ENCODE results near the gene VAV1.
"Not testable (repeated sequence)": the region's sequence is repeated elsewhere in the genome, so short reads cannot be mapped to it uniquely, and the experiment has no call there.

The VAV1 gene

GRCh38 chr19:6790194-6791128, 18.0 kb downstream of the VAV1 start:
- DNase-seq, result no peak

DNA sequence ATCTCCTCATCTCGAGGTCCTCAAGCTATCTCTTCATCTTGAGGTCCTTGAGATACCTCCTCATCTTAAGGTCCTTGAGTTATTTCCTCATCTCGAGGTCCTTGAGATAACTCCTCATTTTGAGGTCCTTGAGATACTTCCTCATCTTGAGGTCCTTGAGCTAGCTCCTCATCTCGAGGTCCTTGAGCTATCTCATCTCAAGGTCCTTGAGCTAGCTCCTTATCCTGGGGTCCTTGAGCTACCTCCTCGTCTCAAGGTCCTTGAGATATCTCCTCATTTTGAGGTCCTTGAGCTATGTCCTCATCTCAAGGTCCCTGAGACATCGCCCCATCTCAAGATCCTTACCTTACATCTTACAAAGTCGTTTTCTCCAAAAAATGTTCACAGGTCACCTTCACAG, 18.7 kb downstream of the VAV1 start:
- no peak for DNase-seq

- no peak for DNase-seq
These were observed 20.9 kb downstream of the VAV1 start for GRCh38 chr19:6793411-6793810.

GRCh38 chr19:6793973-6794372, 21.5 kb downstream of the VAV1 start:
- DNase-seq, result no peak

DNA sequence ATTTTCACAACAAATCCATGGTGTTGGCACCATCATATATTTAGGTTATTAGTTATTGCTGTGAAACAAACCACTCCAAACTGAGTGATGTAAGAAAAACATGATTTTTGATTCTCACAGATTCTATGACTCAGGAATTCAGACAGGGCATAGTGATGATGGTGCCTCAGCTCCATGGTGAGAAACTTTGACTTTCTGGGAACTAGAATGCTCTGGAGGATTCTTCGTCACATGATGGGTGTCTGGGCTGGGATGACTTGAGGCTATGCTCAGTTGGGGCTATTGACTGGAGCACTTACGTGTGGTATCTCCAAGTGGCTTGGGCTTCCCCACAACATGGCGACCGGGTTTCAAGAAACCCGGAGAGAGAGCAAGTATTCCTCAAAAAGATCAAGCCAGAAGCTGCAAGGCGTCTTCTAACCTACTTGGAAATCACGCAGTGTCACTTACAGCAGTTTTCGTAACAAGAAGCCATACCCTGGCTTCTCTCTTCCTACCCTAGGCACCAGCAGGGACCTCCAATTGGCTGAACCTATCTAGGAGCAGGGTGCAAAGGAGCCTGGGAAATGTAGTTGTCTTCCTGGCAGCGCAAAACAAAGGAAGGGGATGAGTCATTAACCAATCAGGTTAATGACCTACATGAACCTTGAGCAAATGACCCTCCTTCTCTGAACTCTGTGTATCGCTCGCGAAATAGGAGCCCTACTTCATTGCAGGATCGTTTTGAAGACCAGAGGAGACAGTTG, 22.4 kb downstream of the VAV1 start:
- no peak for DNase-seq

DNA sequence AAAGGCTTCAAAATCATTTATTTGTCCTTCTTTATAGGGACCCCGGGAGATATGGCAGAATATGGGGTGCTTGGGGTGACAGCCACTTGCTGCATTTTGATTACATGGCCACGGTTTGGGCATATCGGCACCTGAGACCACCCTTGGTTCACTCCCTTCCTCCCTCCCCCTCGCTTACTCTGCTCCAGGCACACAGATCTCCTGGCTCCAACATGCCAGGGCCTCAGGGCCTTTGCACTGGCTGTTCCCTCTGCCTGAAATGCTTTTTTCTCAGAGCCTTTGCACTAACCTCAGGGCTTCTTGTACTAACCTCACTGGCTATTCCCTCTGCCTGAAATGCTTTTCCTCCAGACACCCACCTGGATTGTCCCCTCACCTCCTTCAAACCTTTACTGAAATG, 23.8 kb downstream of the VAV1 start:
- no peak for DNase-seq

- DNase-seq, result no peak
These were observed 25.1 kb downstream of the VAV1 start for GRCh38 chr19:6797646-6798045.

GRCh38 chr19:6800160-6800790, 27.8 kb downstream of the VAV1 start:
- DNase-seq, result not testable (repeated sequence)

DNA sequence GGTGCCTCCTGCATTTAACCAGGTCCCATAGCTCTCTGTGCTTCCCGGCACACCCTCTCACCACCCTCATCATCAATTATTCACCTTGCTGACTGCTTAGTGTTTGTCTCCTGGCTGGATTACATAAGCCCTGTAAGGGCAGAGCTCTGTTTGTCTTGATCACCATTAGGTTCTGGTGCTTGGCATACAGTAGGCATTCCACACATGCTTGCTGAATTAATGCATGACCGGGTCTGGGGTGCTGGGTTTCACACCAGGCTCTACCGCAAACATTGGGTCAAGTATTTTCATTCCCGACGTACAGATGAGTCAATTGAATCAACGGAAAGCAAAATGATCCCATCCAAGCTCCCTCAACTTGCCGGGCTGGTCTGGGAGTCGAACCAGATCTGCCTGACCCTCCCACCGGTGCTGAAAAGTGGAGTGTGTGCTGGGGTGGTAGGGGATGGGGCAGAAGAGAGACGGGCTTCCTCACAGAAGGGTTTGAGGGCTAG, 28.5 kb downstream of the VAV1 start:
- no peak for DNase-seq

- peak; percentile 33 for DNase-seq
These were observed 29.1 kb downstream of the VAV1 start for GRCh38 chr19:6801485-6802086.

GRCh38 chr19:6802336-6803035, 30.0 kb downstream of the VAV1 start:
- DNase-seq, result no peak

DNA sequence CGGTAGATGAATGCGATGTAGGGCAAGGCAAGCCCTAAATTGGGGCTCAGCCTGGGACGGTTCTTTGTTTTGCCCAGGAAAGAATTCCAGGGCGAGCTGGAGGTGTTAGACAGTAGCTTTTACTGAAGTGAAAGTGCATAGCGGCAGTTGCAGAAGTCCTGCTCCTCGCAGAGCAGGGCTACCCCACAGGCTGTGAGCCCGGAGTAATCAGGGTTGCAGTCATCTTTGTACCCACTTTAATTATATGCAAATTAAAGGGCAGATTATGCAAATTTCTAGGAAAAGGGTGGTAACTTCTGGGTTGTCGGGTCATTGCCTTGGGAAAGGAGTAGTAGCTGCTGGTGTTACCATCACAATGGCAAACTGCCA, 30.5 kb downstream of the VAV1 start:
- no peak for DNase-seq

GRCh38 chr19:6806488-6806887, 34.0 kb downstream of the VAV1 start:
- DNase-seq, result no peak

- DNase-seq, result no peak
These were observed 34.8 kb downstream of the VAV1 start for GRCh38 chr19:6807291-6807690.

DNA sequence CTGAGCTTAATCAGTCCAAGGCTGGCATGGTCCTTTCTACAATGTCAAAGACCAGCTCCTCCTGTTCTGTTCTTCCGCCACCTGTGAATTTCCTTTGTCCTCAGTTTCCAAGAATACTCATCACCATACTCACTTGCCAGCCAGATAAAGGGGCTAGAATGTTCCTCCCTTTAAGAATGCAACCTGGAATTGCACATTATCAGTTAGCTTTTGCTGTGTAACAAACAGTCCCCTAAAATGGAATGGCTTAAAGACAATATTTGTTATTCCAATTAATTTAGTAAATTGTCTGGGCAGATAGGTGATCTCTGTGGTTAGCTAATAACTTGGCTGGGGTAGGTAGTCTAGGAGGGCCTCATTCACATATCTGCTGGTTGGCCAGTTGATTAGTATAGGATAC, 36.0 kb downstream of the VAV1 start:
- DNase-seq, result no peak

DNA sequence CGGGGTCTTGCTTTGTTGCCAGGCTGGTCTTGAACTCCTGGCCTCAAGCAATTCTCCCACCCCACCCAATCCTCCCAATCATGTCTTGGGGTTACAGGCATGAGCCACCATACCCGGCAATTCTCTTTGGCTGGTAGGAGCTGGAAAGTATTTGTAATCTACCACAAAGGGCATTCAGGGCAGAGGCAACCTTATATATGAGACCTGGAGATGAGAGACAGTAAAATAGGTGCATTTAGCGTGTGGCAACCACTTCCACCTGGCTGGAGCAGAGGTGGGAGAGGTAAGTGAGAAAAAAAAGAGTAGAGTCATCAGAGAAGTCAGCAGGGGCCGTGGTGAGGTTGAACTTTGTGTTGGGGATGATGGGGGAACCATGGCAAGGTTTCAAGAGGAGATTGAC, 36.8 kb downstream of the VAV1 start:
- DNase-seq, result no peak

- no peak for DNase-seq
These were observed 38.9 kb downstream of the VAV1 start for GRCh38 chr19:6811378-6811777.

GRCh38 chr19:6811906-6812305, 39.4 kb downstream of the VAV1 start:
- DNase-seq, result peak; percentile 42

- DNase-seq, result no peak
These were observed 40.1 kb downstream of the VAV1 start for GRCh38 chr19:6812612-6813011.

DNA sequence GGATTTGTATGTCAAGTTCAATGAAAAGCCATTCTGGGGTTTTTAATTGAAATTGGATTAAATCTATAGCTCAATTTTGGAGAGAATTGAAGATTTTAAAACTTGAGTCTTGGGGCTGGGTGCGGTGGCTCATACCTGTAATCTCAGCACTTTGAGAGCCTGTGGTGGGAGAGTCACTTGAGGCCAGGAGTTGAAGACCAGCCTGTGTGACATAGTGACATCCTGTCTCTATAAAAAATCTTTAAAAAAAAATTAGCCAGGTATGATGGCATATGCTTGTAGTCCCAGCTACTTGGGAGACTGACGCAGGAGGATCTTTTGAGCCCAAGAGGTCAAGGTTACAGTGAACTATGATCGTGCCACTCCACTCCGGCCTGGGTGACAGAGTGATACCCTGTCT, 41.2 kb downstream of the VAV1 start:
- no peak for DNase-seq

DNA sequence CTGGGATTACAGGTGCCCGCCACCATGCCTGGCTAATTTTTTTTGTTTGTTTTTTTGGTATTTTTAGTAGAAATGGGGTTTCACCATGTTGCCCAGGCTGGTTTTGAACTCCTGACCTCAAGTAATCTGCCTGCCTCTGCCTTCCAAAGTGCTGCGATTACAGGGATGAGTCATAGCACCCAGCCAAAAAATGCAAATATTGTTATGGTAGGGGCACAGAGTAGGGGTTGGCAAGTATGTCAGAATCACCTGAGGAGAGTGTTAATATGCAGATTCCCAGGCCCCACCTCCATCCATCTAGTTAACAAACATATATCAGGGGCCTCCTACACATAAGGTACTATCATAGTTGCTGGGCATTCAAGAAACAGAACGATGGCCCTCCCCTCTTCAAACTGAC, 44.7 kb downstream of the VAV1 start:
- no peak for DNase-seq

- no peak for DNase-seq
These were observed 45.7 kb downstream of the VAV1 start for GRCh38 chr19:6818246-6818645.

DNA sequence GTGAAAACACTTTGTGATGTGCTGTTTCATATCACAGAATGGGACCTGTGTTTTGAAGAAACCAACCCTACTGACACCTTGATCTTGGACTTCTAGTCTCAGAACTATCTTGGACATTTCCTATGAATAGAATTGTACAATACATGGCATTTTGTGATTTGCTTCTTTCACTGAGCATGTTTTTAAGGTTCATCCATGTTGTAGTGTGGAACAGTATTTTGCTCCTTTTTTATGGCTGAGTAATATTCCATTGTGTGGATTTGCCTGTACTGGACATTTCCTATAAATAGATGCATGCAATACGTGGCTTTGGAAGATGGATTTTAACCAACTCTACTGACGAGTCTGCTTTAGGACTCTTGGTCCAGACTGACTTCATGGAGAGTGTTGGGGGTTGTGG, 46.8 kb downstream of the VAV1 start:
- DNase-seq, result no peak

Measured in NCI-H1105 treated with DMSO at 0.1 percent for 48 hours (cell line).